HG03520 (cell line): Measurements from ENCODE around the gene FHL1.
"Not testable (repeated sequence)": the region's sequence is repeated elsewhere in the genome, so short reads cannot be mapped to it uniquely, and the experiment has no call there.

Experiments
- ATAC-seq: cut with Tn5 transposase; IDR thresholded peaks from one replicate; pipeline ENCODE4 v1.9.1; 2021; ENCODE audit warnings: mild to moderate bottlenecking, moderate library complexity; ENCODE audit not compliant: unreplicated experiment

FHL1 gene

GRCh38 chrX:136207546-136207945 lies 60.2 kb downstream of the FHL1 start:
- no peak for ATAC-seq

- no peak for ATAC-seq
Measured at GRCh38 chrX:136209016-136209738, 61.8 kb downstream of the FHL1 start.

- no peak for ATAC-seq
Measured at GRCh38 chrX:136209751-136210150, 62.4 kb downstream of the FHL1 start.

- ATAC-seq = no peak
Measured at GRCh38 chrX:136210243-136210642, 62.9 kb downstream of the FHL1 start.

GRCh38 chrX:136210806-136211205 lies 63.5 kb downstream of the FHL1 start:
- ATAC-seq = no peak

- no peak for ATAC-seq
Measured at GRCh38 chrX:136211766-136212556, 64.6 kb downstream of the FHL1 start.

GRCh38 chrX:136212557-136213111 lies 65.3 kb downstream of the FHL1 start:
- no peak for ATAC-seq

GRCh38 chrX:136214551-136214950 lies 67.2 kb downstream of the FHL1 start:
- no peak for ATAC-seq

GRCh38 chrX:136215559-136215958 lies 68.2 kb downstream of the FHL1 start:
- no peak for ATAC-seq

GRCh38 chrX:136219893-136220292 lies 72.6 kb downstream of the FHL1 start:
- no peak for ATAC-seq

GRCh38 chrX:136220540-136220939 lies 73.2 kb downstream of the FHL1 start:
- ATAC-seq = no peak

GRCh38 chrX:136220951-136221350 lies 73.6 kb downstream of the FHL1 start:
- ATAC-seq = no peak

- no peak for ATAC-seq
Measured at GRCh38 chrX:136221851-136222513, 74.6 kb downstream of the FHL1 start.

GRCh38 chrX:136227074-136227473 lies 79.7 kb downstream of the FHL1 start:
- no peak for ATAC-seq

GRCh38 chrX:136227948-136228838 lies 80.9 kb downstream of the FHL1 start:
- ATAC-seq = peak; percentile 47

GRCh38 chrX:136228839-136229207 lies 81.5 kb downstream of the FHL1 start:
- ATAC-seq = no peak

GRCh38 chrX:136237074-136237473 lies 89.7 kb downstream of the FHL1 start:
- no peak for ATAC-seq

- not testable (repeated sequence) for ATAC-seq
Measured at GRCh38 chrX:136237849-136238248, 90.5 kb downstream of the FHL1 start.

- no peak for ATAC-seq
Measured at GRCh38 chrX:136246201-136246600, 98.9 kb downstream of the FHL1 start.

- peak; percentile 22 for ATAC-seq
Measured at GRCh38 chrX:136250191-136251040, 103.1 kb downstream of the FHL1 start.
